Measurements from ENCODE around the gene MACROD2.

DNA sequence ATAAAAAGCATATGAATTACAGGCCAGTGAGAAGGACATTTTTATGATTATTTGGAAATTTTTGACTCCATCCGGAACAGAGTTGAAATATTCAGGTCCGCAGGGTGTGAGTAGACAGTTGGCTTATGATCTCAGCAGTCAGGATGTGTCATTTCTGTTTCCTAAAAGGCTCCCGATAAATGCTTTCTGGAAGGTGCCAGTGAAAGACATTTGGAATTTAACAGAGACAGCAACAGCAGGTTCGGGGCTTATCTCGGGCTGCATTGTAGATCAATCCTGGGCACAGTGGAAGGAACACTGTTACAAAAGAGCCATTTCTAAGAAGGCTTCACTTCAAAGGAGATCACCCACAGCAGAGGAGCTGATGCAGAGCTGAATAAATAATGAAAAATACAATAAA is 1643.5 kb downstream of the MACROD2 start:
- no peak for TF ChIP-seq POLR2A (IDR thresholded peaks at IDR 0.05; ENCODE audit: low read depth, low read length)
- TF ChIP-seq POLR2AphosphoS5 (IDR thresholded peaks at IDR 0.05; ENCODE audit: low read depth, low read length), result no peak
